SK-N-SH treated with all-trans-retinoic acid at 6 μM for 48 hours (cell line): ENCODE results near the gene AKT3.

Experiments used
- CSRNP3 ChIP-seq: fragments of 250-450 bp; sonication (Bioruptor Pico); IDR thresholded peaks from 2 replicates; pipeline ENCODE4 v1.5.1; 2021; ENCODE audit warnings: mild to moderate bottlenecking, moderate library complexity
- ESRRG ChIP-seq: fragments of 250-450 bp; sonication (Bioruptor Pico); IDR thresholded peaks from 2 replicates; pipeline ENCODE4 v1.6.1; 2021; ENCODE audit warnings: mild to moderate bottlenecking
- ISL1 ChIP-seq: fragments of 250-450 bp; sonication (Bioruptor Pico); IDR thresholded peaks from 2 replicates; pipeline ENCODE4 v2.1.2; 2022; ENCODE audit warnings: mild to moderate bottlenecking, moderate library complexity
- OSR1 ChIP-seq: fragments of 250-450 bp; sonication (Bioruptor Pico); IDR thresholded peaks from 2 replicates; pipeline ENCODE4 v1.8.0; 2022; ENCODE audit warnings: moderate library complexity, mild to moderate bottlenecking, inconsistent platforms
- TCF4 ChIP-seq: fragments of 250-450 bp; sonication (Bioruptor Pico); IDR thresholded peaks from 2 replicates; pipeline ENCODE4 v1.8.0; 2021; ENCODE audit warnings: mild to moderate bottlenecking, moderate library complexity, borderline replicate concordance
- ZFP3 ChIP-seq: fragments of 250-450 bp; sonication (Bioruptor Pico); IDR thresholded peaks from 2 replicates; pipeline ENCODE4 v1.5.0; 2020; ENCODE audit warnings: mild to moderate bottlenecking, moderate library complexity
- ZNF70 ChIP-seq: fragments of 450-650 bp; formaldehyde crosslinking; IDR thresholded peaks from 2 replicates; pipeline ENCODE4 v1.5.0; 2020; ENCODE audit warnings: mild to moderate bottlenecking, moderate library complexity
- ZNF8 ChIP-seq: fragments of 450-650 bp; formaldehyde crosslinking; IDR thresholded peaks from 2 replicates; pipeline ENCODE4 v1.5.0; 2020; ENCODE audit warnings: mild to moderate bottlenecking, moderate library complexity
- TF ChIP-seq, protein P1 (sequence below): fragments of 250-450 bp; sonication (Bioruptor Pico); IDR thresholded peaks from 2 replicates; pipeline ENCODE4 v1.8.0; 2020; ENCODE audit warnings: mild to moderate bottlenecking, moderate library complexity, borderline replicate concordance

DNA sequence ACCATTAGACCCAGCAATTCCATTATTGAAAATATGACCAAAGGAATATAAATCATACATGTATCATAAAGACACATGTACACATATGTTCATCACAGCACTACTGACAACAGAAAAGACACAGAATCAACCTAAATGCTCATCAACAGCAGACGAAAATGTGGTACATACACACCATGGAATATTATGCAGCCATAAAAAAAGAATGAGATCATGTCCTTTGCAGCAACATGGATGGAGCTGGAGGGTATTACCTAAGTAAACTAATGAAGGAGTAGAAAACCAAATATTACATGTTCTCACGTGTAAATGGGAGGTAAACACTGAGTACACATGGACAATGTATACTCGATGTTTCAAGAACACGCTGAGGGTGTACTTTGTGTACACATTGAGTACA is 15.9 kb downstream of the AKT3 start:
- TF ChIP-seq ZNF70 (CRISPR knock-in tag): no peak
- no peak for TF ChIP-seq ESRRG
- no peak for TF ChIP-seq ZNF8 (CRISPR knock-in tag)
- TF ChIP-seq ZFP3 (CRISPR knock-in tag): no peak
- no peak for TF ChIP-seq ISL1
- no peak for TF ChIP-seq OSR1
- no peak for TF ChIP-seq TCF4
- TF ChIP-seq CSRNP3 (CRISPR knock-in tag): no peak
- TF ChIP-seq, protein P1, sequence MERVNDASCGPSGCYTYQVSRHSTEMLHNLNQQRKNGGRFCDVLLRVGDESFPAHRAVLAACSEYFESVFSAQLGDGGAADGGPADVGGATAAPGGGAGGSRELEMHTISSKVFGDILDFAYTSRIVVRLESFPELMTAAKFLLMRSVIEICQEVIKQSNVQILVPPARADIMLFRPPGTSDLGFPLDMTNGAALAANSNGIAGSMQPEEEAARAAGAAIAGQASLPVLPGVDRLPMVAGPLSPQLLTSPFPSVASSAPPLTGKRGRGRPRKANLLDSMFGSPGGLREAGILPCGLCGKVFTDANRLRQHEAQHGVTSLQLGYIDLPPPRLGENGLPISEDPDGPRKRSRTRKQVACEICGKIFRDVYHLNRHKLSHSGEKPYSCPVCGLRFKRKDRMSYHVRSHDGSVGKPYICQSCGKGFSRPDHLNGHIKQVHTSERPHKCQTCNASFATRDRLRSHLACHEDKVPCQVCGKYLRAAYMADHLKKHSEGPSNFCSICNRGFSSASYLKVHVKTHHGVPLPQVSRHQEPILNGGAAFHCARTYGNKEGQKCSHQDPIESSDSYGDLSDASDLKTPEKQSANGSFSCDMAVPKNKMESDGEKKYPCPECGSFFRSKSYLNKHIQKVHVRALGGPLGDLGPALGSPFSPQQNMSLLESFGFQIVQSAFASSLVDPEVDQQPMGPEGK (CRISPR knock-in tag): no peak
